Measurements from ENCODE around the gene TOPBP1.
A peak's percentile ranks its signal among the peaks of the same experiment; 100 is the strongest.
"Not testable (repeated sequence)": the region's sequence is repeated elsewhere in the genome, so short reads cannot be mapped to it uniquely, and the experiment has no call there.

The TOPBP1 gene

DNA sequence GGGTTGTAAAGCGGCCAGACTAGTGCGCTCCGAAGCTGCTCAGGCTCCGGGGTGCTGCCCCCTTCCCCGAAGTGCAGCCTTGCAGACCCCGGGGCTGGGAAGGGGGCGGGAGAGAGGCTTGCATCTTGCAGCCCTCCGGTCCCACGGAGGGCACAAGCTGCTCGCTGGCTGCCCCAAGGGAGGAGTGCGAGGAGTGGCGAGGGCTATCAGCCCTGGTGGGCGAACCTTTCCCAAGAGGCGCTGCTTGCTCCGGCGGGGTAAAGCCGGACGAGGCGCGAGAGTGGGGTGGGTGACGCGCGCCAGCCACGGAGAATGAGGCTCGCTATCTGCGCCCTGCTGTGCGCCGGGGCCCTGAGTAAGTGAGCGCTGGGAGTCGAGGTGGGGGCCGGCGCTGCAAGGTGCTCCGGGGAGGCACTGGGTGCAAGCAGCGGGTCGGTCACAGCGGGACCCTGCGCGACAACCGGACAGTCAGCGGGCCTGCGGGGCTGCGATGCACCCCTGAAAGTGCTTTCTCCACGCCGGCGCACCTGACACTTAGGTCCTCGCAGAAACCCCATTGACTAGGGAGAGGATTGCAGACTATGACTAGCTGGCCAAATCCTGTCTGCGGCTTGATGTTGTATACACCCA lies 12.7 kb upstream of the TOPBP1 start:
- DNase-seq: no peak

DNA sequence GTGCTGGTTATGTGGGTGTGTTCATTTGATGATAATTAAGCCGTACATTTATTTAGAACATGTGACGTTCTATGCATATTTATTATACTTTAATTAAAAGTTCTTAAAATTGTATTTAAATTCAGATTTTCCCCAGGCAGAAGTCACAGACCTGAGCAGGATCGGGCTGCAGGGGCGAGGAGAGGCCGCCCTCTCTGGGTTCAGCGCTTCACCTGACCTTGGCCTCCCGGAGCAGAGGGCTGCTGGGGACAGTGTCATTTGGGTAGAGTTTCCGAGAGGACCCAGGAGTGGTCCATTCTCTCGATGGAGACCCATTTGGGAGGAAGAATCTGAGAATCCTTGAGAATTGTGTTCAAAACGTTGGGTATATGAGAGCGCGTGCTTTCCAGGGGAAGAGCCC lies 12.0 kb upstream of the TOPBP1 start:
- DNase-seq: no peak

DNA sequence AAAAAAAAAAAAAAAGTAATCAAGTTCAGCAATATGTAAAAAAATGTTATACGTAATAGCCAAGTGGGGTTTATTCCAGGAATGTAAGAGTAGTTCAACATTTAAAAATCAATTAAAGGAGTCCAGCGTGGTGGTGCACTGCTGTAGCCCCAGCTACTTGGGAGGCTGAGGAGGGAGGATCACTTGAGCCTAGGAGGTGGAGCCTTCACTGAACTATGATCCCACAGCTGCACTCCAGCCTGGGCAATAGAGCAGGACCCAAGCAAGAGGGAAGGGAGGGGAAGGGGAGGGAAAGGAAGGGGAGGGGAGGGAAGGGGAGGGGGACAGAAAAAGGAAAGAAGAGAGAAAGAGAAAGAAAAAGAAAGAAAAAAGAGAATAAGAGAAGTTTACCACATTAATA lies 10.7 kb upstream of the TOPBP1 start:
- no peak for DNase-seq

DNA sequence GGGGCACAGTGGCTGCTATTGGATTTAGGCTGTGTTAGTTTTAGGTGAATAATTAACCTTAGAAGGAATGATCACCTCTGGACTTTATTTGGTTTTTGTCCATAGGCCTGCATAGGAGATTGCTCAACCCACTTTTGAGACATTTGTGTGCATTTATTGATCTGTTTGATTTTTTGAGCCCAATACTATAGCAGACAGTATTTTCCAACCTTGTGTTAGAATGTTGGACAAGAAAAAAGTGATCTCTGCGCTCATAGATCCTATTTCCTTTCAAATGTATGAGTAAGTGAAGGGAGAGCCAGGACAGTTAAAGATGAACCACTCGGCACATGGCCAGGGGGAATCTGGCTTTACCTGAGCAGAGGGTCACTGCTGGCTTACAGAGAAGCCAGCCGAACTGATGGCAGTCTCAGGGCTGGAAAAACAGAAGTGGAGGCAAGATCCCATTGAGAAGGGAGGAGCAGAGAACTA lies 8.8 kb upstream of the TOPBP1 start:
- no peak for DNase-seq

DNA sequence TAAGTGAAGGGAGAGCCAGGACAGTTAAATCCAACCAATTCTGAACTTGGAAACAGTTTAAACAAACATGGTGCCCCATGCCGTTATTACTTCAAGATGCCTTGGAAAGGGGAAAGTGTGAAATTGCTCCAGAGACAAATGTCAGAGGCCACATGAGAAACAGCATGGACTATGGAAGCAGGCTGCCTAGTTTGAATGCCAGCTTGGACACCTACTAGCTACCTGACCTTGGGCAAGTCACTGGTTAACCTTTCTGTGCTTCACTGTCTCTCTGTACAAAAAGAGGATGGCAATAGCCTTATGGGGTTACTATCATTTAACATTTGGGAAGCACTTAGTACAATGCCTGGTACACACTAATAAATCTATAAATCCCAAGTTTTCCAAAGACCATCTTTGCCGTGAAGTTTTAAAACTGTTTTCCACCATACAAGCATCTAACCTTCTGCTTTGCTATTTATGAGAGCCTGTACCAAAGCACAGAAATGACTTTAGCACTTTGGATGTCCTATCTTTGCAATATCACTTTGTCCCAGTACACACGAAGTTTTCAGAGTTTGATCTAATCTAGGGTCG lies 8.3 kb upstream of the TOPBP1 start:
- no peak for DNase-seq

DNA sequence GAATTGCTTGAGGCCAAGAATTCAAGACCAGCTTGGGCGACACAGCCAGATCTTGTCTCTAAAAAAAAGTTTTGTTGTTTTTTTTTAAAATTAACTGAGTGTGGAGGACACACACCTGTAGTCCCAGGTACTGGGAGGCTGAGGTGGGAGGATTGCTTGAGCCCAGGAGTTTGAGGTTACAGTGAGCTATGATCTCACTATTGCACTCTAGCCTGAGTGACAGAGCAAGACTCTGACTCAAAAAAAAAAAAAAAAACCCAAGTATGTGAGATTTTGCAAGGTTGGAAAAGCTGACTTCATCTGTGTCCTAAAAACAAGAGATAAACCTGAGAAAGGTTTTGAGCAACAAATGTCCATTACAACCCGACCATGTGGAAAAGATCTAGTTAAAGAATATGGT lies 5.4 kb upstream of the TOPBP1 start:
- no peak for DNase-seq

DNA sequence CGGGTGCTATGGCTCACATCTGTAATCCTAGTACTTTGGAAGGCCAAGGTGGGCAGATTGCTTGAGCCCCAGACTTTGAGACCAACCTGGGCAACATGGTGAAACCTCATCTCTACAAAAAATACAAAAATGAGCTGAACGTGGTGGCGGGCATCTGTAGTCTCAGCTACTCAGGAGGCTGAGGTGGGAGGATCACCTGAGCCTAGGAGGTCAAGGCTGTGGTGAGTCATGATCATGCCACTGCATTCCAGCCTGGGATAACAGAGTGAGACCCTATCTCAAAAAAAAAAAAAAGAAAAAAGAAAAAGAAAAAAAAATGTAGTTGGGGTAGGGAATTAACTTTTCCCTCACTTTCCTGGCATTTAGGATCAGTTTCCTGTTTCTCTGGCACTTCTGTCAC lies 3.4 kb upstream of the TOPBP1 start:
- not testable (repeated sequence) for DNase-seq

DNA sequence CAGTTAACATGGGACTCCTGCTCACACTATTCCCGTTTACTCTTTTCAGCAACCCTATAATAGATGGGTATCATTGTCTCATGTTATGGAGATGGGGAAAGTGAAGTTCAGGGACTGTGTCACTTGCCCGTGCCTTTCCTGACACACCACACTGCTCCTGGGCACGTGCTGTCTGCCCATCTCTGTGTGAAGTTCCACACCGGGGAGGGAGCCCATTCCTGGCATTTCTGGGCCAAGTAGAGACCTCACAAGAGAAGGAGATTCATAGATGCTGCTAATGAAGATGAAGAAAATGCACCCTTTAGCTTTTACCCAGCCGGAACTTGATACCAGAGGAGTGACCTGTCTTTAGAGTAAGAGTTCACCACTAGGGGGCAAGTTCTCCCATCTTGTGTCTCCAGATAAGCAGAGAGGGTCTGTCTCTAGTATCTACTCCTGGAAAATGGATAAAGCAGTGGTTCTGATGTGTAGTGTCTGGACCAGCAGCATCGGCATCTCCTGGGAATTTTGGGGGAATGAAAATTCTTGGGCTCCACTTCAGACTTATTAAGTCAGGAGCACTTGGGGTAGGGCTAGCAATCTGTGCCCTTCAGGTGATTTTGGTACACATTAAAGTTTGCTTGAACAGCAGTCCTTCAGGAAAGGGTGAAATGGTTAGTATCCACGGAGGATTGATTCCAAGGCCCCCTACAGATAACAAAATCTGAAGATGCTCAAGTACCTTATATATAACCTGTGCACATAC lies 2.0 kb upstream of the TOPBP1 start:
- peak; percentile 37 to 79 (median 73) for DNase-seq

DNA sequence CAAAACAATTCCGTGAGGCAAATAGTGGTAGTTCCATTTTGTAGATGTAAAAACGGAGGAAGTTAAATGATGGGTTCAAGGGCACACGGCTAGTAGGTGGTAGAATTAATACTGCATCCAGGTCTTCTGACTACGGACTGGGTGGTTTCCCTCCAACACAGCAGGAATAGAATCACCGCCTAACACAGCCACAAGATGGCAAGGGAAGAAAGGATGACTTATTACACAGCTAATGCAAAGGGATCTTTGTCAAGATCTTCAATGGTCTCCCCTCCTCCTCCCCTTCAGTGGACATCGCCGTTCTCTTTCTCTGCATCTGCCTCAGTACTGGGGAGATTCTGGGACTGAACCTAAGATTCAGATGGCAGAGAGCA lies 524 bp upstream of the TOPBP1 start:
- DNase-seq: peak in 3 of 4 experiments; percentile 8 to 26 (median 16)

DNA sequence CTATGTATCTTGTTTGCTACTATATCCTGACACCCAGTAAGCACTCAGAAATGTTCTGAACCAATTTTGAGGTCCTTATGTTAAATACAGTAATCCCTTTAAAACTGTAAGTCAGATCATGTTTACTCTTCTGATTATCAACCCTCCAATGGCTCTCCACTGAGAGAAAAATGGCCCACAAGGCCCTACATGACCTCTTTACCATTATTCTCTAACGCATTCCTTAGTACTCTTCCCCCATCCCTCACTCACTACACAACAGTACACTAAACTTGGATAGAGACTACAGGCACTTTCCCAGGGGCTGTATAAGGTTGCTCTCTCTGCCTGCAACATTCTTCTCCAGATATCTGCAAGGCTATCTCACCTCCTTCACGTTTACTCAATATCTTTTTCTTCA lies 1.9 kb downstream of the TOPBP1 start:
- no peak for DNase-seq

DNA sequence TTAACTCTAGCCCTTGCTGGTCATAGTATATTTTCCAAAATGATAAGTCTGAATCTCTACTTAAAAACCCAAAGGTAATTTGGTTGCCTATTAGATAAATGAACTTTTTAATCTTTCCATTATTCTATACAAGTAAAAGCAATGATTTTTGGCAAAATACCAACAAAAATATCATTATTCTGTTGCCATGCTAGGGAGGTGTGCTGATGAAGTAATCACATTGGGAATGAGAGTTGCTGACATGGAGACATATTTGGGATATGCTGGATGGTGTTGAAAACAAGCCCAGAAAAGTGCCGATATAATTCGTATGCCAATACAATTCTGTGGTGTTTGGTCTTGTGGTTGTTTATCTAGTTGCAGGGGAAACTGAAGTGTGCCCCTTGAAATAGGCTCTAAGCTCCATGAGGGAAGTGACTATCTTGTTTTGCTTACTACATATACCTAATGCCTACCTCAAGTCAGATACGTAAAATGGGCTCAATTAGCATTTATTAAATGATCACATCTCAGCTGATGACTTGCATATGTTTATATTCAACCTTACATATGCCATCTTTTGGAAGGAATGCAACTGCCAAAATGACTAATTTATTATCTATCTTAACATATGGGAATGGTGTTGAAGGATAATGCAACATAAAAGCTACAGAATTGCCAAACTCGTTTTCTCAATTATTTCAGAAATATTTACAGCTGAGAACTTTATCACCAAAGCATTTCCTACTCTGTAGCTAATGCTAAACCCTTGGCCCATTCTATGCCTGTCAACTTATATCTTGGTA lies 5.8 kb downstream of the TOPBP1 start:
- no peak for DNase-seq

DNA sequence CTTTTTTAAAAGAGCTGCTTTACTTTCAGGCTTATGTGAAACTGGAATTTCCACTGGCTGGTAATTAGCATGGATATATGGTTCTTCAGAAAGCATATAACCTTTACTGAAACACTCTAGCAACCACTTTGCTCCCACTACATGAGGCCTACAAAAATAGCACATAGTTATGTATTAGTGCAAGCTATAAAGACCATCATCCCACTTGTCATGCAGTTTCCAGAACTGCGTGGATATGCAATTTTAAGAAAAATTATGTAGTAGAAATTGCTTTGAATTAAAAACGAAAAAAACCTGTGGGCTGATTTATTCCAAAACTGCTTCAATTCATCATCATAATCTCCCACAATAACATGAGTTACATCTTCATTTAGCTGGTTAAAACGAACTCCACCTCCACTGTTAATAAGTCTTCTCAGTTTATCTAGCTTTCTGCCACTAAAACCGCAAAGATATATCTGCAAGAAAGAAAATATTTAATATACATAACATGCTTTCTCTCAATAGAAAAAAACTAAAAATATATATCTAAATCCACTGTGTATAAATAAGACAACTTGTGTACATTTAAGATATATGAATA lies 12.2 kb downstream of the TOPBP1 start:
- DNase-seq: no peak

DNA sequence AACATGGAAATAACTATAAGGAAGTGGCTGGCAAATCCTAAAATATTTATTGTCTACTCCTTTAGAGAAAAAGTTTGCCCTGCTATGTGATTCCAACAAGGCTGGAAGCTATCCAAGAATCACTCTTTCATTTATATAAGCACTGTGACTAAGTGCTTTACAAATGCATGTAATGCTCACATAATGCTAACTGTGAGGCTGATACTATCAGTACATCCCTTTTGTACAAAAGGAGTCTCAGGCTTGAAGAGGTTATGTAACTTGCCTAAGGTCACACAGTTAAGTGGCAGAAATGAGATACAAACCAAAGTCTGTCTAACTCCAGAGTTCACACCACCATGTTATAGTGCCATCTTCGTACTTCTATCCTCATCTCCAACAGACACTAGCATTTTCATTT lies 17.0 kb downstream of the TOPBP1 start:
- no peak for DNase-seq

DNA sequence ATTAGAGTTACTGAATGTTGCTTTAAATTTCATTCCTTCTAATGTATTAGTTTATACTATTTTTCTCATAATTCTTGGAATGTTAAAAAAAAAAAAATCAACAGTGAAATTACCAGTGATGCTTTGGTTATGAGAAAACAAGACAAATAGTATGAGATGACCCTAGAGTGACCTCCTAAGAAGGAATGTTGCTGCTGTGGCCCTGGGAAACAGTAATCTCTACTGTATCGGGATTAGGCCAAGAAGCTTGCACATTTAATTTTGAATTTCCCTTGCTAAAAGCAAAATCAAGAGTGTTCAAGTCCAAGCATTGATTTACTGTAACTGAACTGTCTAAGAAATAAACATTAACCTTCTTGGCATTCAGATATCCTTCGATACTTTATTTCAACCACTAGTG lies 18.1 kb downstream of the TOPBP1 start:
- no peak for DNase-seq

DNA sequence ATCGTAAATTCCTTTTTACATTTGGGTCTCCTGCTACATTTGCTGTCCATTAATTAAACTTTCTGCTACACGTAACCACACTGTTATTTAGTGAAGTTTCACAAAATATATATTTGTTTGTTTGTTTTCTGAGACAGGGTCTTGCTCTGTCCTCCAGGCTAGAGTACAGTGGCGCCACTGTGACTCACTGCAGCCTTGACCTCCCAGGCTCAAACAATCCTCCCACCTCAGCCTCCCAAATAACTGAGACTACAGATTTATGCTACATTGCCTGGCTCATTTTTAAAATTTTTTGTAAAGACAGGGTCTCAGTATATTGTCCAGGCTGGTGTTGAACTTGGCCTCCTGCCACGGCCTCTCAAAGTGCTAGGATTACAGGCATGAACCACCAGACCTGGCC lies 20.5 kb downstream of the TOPBP1 start:
- no peak for DNase-seq

DNA sequence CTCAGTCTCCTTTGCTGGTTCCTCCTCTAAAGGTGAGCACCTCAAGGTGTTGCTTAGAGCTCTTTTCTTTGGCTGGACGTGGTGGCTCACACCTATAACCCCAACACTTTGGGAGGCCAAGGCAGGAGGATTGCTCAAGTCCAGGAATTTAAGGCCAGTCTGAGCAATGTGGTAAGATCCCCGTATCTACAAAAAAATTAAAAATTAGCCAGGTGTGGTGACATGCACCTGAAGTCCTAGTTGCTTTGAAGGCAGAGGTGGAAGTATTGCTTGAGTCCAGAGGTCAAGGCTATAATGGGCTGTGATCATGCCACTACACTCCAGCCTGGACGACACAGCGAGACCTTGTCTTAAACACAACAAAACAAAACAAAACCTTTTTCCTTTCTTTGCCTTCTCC lies 28.3 kb downstream of the TOPBP1 start:
- DNase-seq: no peak

DNA sequence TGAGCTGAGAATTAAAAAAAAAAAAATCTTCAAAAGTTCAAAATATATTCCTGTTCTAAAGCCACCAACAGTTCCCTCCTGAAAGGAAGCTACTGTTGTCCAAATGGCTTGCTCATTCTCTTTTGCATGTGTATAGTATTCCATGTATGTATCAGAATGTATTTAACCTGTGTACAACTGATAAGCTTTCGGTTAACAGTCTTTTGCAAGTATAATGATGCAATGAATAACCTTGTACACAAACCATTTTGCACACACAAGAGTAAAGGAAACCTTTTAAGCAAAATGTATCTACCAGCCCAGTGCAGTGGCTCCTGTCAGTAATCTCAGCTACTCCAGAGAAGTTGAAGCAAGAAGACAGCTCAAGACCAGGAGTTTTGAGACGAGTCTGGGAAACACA lies 32.6 kb downstream of the TOPBP1 start:
- no peak for DNase-seq

DNA sequence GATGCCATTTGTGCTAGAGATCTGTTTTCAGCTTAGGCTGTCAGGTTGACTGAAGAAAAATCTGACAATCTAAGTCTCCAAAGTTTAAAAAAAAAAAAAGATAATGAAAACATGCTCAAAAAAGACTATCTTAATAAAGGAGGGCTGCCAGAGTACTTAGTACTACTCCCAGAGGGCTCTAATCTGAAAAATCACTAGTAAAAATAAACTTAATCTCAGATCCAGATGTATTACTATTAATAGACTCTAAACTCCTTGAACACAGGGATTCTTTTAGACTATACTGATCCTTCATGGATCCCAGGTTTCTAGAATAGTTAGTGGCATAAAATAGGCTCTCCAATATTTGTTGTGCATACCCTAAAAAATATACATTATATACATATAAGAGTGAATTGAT lies 34.0 kb downstream of the TOPBP1 start:
- DNase-seq: no peak

DNA sequence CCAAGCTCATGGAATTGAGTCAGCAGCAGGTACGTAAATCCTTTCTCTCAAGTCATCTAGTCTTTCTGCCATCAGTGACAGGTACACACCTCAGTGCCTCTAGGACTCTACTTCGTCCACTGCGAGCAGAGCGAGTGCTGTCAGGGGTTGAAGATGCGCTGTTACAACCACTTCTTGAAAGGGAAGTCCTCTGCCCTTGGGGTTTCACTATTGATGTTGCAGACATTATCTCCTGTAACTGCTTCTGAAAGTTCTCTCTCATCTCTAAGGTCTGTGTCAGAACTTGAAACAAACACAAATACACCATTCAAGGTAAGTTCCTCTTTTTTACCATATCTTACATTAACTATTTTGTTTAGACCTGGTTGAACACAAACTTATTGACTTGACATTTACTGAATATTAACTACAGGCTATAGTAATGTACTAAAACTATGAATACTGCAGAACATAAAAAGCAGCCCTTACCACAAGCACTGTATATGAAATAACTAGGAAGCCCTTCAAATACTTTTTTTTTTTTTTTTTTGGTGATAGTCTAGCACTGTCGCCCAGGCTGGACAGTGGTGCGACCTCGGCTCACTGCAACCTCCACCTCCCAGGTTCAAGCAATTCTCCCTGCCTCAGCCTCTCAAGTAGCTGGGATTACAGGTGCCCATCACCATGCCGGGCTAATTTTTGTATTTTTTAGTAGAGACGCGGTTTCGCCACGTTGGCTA lies 41.5 kb downstream of the TOPBP1 start:
- DNase-seq: no peak

DNA sequence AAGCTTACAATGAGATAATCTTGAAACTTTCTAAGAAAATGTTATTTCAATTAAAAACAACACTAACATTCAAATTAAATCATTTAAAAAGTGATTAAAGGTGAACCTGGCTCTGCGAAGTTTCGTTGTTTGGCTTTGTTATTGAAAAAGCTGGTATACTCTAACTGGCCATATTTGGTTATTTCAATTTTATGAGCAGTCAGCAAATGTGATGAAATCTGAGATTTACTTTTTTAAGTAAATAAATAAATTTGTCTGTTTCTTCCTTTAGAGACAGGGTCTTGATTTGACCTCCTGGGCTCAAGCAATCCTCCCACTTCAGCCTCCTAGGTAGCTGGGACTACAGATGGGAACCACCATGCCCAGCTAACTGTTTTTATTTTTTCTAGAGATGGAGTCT lies 50.2 kb downstream of the TOPBP1 start:
- DNase-seq: no peak

DNA sequence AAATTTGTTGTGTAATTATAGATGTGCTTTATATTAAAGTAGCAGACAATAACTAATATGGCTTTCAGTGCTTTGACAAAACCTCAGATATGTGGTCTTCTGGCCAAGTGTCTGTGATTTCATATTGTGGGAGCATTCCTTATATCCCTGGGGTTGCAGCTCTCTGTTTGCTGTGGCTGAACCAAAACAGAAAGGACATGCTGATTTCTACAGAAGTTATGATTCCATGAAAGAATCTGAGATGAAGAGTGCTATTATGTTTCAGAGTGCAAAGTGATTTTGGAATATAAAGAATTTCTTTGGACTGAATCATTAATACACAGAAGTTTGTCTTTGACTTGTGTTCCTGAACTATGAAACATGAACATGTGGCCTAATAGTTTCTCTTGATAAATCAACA lies 51.7 kb downstream of the TOPBP1 start:
- DNase-seq: no peak

DNA sequence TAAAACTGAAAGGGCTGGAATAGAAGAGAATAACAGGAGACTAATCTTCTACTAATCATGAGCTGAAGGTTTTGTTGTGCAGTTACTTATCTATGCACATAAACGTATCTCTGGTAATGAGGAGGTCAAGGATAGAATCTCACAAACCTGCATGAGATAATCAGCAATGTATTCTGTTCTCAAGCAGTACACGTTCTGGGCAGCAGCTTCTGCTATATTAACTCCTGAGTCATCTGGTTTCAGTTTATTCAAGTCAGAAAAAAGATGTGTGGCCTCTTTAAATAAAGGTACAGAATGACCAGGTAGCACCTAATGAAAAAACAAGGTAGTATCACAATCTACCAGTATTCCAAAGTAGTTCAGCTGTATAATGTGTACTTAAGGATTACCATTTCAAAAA lies 53.4 kb downstream of the TOPBP1 start:
- peak in 2 of 4 experiments; percentile 17 to 26 for DNase-seq

Measured in suppressor macrophage (primary cell).